GM19468 (cell line): ENCODE results near the gene FAM156A.
"Not testable (repeated sequence)": the region's sequence is repeated elsewhere in the genome, so short reads cannot be mapped to it uniquely, and the experiment has no call there.

Source experiments
- ATAC-seq: cut with Tn5 transposase; IDR thresholded peaks from one replicate; pipeline ENCODE4 v1.9.1; 2021; ENCODE audit warnings: mild to moderate bottlenecking, moderate library complexity, moderate number of reproducible peaks; ENCODE audit not compliant: unreplicated experiment; ENCODE audit errors: extremely low read depth

The FAM156A gene, protein sequence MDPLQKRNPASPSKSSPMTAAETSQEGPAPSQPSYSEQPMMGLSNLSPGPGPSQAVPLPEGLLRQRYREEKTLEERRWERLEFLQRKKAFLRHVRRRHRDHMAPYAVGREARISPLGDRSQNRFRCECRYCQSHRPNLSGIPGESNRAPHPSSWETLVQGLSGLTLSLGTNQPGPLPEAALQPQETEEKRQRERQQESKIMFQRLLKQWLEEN

DNA sequence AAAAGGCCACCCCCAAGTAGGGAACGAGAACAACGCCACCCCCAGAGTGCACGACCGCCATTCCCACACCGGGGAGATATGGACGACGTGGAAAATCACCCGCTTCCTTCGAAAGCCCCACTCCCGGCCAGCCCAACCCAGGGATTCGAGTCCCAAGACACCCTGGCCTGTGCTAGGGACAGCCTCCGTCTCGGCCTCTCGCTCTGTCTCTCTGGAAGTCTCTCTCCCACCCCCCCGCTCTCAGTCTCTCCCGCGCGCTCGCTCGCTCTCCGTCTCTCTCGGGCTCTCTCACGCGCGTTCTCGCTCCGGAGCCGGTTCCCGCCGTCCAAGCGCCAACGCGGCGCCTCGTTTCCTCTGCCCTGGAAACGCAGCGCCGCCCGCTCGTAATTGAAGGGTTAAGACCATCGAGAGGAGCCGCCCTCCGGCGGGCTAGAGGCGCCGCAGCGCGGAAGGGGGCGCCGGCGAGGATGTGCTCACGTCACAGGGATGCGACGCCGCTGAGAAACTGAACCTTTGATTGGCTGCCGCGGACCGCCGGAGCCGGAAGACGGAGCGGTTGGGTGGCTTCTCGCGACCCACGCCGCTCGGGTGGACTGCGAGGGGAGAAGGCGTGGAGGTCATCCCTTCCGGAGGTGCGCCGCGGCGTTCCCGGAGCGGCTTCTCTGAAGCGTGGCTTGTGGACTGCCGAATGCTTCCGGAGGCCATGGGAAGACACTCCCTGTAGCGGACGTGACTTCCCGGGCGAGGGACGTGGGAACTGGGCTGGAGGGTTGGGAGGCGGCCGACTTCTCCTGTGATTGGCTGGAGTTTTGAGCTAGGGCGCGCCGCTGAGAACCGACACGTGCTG, at the start of gene FAM156A:
TSS of gene FAM156A (minus strand) at position 406 of the 847 bp plus-strand sequence. CDS start 9,930 bp downstream, outside the sequence.
- ATAC-seq = peak; percentile 55

DNA sequence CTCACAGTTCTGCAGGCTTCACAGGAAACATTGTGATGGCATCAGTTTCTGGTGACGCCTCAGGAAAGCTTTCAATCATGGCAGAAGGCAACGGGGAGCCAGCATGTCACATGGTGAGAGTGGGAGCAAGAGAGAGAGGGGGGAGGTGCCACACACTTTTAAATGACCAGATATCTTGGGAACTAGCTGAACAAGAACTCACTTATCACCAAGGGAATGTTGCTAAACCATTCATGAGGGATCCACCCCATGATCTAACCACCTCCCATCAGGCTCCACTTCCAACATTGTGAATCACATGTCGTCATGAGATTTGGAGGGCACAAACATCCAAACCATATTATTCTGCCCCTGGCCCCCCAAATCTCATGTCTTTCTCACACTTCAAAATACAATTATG, 47.0 kb upstream of the FAM156A start:
- ATAC-seq = no peak

DNA sequence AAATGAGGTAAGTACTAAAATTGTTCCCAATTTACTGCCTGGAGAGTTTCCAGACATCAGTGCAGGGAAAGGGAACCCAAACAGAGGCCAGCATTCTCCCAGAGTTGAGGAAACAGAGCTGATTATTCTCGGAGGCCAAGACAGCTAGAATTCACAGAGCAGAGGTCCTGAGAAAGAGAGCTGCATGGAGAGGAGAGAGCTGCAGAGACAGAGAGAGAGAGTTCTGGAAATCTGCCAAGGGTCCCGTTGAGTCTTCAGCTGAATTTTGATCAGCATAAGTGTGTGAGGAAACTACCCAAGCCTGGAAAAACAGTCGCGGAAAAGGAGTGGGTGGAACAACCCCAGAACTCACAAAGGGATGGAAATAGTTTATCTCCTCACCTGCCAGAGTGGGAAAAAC, 46.5 kb upstream of the FAM156A start:
- ATAC-seq = no peak

DNA sequence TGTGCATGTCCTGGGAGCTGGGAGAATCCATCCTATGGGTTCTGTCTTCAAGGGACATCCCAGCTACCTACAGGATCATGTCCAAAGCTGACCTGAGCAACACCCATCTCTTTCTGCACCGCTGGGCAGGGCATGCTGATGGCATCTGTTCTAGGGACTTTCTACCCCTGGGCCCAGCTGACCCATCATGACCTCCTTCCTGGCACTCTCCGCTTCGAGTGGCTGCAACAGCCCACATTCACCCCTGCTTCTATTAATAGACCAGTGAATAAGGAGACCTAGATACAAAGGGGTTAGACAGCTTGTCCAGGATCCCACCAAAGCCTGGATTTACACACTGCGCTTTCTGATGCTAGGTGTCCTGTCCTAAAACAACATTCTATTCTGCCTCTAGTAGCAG, 45.7 kb upstream of the FAM156A start:
- ATAC-seq = no peak

DNA sequence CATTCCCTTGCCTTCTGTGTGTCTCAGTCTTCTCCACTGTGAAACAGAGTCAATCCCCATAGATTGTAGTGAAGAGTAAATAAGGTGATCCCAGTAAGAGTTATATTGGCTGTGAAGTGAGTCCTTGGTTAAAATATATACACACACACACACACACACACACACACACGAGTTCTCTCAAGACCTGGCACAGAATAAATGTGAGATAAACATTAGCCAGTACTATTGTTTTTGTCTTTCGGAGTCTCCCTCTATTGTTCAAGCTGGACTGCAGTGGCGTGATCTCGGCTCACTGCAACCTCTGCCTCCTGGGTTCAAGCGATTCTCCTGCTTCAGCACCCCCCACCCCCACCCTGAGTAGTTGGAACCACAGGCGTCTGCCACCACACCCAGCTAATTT, 44.8 kb upstream of the FAM156A start:
- ATAC-seq = no peak

DNA sequence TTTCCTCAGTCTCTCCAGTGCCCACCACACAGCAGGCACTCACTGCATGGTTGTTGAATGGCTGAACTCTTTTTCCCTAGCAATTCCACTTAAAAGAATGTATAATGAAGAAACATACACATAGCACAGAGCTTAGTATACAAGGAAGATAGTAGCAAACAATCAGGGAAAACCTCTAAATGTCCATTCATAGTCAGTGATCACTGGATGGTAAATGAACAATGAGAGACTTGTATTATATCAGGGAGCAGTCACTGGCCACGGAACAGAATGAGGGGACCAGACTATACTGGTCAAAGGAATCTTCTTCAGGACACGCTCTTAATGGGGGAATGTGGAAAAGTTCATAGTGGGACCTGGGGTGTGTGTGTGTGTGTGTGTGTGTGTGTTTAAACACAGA, 43.6 kb upstream of the FAM156A start:
- ATAC-seq = no peak

DNA sequence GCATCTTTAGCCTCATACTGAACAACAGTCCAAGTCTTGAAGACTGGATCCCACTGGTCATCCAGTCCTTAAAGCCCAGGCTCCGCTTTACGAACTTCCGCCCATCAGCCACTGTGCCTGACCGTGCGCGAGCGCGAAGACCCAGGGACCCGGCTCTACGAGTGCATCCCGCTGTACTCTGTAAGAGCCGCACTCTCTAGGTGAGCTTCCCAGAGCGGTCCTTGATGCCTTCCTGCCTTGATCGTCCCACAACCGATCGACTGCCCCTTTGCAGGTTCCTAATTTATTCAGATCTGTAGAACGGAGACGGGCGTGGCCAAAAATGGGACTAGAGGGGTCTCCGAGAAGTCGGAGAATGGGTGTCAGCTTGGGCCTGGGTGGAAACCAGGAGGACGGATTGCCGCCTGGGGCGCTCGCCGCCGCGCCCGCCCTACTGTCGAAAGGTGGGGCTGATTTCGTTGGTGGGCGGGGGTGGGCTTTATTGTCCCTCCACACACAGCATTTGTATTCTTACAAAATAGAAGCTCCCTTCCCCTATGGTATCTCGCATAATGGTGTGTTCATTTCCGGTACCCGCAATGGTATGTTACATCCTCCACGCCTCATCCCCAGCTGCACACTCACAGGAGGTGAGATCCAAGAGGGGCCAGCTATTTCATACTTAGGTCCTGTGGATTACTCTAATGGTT, 42.3 kb upstream of the FAM156A start:
- no peak for ATAC-seq

DNA sequence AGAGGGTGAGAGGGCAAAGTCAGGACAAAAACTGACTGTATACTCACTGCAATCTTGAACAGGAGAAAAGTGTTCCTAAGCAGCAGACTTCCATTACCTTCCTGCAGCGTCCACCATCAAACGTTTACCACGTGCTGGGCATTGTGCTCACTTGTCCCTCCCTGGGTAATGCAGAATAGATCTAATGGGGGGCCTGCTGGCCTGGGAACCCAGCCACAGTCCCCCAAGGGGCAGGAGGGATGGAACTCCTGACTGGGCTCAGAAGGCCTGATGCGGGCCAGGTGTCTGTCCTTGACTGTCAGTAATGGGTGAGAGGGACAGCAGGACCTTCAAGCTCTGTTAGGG, 37.6 kb upstream of the FAM156A start:
- no peak for ATAC-seq

DNA sequence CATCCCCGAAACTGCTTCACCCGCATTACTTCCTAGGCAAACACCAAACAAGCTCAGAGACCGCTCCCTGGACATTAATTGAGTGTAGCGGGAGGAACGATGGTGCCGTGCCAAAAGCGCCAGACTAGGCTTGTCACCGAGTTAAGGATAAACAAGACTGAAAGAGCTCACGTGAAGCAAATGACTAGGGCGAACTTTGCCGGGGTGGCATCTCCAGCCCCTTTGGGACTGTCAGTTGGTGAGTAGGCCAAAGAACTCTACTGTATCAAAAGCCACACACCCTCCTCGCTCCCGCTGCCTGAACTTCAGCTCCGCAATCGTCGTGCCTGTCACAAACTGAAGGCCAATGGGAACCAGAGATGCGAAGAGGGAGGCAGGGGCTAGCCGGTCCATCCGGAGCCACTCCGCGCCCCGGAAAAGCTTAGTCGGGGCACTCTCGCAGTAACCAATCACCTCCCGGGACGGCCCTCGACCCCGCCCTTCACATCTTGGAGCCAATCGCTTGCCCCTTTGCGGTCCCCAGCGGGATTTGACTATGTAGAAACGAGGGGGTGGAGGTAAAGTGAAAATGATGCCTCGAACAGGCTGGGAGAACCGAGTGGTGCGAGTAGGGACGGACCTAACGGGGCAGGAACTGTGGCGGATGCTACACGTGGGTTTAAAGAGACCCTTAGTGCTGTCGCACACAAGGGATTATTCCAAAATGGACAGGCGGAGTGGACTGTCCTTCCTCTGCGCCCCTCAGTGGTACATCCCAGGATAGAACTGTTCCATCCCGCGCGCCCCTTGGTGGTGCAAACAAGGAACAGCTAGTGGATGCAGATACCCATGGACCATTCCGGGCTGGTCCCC, 37.0 kb upstream of the FAM156A start:
- ATAC-seq = peak; percentile 86

DNA sequence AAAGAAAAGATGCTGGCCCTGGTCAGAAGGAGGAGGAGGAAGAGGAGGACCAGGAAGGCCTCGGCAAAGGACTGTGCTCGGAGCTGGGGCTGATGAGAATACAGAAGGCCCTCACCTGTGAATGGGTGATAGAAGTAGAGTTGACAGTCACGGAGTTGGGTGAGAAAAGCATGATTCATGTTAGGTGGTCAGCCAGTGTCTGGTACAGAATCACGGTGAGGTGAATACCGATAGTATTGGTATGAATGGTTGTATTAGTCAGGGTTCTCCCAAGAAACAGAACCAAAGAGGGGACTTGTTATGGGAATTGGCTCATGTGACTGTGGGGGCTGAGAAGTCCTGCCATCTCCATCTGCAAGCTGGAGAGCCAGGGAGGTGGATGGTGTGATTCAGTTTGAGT, 32.5 kb upstream of the FAM156A start:
- no peak for ATAC-seq

DNA sequence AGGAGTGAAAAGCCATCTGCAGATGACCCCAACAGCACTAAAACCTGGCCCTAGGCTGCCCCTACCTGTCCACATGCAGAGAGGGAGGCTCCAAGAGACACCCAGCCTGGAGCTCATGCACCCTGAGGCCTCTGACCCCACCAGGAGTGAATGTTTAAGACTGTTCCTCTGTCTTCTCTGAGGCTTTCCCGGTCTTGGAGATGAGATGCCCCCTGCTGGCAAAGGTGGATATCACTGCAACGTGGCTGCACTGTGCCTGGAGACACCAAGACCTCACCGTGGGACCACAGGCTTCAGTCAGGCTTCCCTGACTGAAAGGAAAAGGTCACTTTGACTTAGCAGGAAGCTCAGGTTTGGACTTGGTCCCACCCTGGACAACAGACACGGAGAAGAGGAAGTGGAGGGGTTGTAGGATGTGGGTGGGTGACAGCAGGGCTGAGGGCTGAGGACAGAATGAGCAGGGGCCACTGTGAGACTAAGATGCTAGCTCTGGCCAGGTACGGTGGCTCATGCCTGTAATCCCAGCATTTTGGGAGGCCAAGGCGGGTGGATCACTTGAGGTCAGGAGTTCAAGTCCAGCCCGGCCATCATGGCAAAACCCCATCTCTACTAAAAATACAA, 31.8 kb upstream of the FAM156A start:
- ATAC-seq = peak; percentile 67

DNA sequence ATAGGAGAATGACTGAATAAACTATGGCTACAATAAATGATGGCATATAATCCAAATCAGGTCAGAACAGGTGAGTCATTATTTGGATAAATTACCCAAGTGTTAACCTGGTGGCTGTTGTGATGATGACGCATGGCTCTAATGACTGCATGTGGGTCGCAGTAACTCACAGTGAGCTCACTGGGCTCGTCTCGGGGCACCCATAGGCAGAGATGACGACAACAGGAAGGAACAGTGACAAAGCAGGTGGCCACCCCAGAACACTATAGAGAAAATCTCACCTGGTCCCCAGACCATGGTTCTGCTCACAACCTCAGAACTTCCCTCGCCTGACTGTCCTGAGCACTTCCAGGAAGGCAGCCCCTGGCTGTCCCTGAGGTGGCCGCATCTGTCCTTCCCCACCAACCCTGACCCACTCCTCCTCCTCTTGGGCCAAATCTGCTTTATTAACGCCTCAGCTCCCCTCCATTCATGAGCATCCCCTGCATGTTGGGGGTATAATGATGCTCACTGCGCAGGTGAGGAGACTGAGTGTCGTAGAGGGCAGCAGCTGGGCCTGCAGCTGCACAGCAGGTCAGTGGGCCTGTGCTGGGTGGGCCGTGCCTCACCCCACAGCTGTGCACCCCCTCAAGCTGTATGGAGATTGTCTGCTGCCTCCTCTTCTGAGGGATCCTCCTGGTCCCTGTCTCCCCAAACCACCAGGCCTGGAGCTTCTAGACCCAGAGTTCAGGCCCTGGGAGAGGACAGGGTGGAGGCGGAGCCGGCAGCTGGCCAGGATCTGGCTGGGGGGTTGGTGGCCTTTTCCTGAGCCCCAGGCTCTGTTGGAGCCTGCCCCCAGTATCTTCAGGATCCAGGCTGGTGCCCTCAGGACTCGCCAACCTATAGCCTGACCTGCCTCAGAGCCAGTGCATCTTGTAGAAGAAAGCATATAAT, 30.9 kb upstream of the FAM156A start:
- ATAC-seq = no peak

DNA sequence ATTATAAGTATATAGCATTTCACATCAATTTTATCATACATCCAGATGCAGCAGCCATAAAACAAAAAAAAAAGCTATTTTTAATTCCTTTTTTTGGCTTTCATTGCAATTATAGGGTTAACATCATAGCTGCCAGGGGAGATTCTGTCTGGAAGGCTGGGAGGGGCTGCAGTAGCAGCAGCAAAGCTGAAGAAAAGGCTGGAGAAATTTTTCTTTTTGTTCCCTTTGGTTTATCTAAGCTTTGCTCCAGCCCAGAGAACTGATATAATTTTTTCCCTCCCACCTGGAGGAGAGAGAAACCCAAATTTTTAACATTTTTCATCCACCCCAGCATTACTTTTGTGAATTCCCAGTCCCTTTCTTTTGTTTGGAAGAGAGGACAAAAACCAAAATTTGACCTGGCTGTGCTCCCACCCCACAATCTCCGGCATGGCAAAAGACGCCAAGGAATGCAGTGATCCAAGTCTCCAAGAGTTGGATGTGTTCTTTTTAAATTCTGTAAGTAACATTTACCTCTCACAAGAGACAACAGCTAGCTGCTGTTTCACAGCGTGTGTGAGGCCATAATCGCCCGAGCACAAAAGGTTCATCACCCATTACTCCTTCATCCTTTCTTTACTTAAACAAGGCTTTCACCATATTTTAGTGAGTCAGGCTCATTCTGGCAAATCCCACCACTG, 25.1 kb upstream of the FAM156A start:
- no peak for ATAC-seq

DNA sequence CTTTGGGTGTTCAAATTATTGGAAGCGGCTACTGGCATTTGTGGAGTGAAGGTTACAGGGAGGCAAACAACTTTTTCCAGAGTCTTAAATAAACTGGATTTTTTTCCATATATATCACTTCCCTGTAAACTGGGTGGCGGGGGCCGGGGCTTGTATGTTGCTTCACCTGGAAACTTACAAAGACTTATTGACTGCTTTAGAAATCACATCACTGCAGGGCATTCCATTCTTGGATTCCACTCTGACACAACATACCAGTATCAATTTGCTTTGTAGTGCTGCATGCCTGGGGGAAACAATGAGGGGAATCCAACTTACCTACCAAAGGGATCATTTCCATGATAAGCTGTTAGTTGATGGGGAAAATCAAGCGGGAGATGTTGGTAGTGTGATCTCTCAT, 21.7 kb upstream of the FAM156A start:
- ATAC-seq = no peak

DNA sequence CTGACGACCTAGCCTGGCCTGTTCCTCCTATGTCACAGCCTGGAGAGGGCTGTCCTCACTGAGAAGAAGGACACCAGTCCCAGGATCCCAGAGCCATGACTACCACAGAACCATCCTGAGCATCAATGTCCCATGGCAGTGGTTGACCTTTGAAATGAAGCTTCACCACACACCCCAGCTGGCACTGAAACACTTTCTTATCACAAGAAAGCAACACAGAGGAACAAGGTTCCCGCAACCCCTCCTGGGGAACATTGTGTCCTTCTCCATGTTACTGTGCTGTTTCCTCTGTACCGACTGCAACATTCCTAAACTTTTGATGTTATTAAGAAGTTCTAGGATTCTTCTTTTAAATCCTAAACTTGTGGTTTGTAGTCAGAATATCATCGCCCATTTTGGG, 21.2 kb upstream of the FAM156A start:
- ATAC-seq = no peak

DNA sequence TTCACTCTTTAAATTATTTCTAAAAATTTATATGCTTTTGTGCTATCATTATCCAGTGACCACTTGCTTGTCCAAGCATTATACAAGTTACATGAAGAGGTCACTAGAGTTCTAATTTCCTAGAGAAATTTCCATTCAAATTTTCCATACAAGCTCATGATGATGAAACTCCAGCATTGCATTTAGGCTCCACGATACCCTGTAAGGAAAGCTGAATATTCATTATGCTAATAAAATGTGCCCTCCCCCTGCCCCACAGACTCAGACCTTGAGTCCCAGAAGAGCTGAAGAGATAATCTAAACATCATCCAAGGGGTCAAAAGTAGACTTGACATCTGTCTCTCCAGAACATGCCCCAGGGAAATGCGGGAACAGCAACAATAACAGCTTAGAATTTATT, 19.6 kb upstream of the FAM156A start:
- no peak for ATAC-seq

DNA sequence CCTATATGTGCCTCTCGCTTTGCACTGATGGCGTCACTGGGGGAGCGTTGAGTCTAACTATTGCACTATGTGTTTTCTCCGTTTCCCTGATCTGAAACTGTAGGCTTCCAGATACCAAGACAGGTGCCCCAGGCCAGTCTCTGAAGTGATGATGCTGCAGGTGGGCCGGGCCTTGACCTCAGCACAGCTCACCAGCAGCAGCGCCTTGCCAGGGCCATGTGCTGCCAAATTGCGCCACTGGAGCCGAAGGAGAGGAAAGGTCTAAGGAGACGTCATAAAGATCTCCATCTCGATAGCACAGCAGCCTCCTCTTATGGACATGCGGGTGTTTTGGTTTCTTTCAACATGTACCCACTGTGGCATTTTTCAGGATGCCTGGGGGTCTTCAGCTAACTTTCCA, 17.3 kb upstream of the FAM156A start:
- not testable (repeated sequence) for ATAC-seq

DNA sequence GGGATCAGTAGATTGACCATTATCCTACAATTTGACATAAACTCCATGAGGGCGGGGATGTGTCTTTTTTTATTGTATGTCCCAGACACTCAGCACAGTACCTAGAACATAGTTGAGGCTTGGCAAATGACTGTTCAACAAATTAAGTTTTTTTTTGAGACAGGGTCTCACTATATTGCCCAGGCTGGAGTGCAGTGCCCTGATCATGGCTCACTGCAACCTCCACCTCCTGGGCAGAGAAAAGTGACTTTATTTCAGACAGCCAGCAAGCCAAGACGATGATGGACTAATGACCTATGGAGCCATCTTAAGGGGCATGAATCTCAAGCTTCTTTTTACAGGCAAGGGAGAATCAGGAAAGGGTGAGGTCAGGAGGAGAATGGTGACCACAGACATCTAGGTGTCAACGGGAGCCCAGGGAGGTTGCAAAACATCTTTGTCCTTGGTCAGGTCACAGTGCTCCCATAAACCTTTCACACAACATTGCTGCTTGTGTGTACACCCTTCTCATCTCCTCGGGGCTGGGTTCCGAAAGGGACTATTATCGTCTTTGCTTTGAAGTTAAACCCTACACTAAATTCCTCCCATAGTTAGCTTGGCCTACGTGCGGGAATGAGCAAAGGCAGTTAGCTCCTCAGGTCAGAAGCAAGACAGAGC, 16.1 kb upstream of the FAM156A start:
- ATAC-seq = not testable (repeated sequence)
